HCT116 (cell line): ENCODE measurements around the gene CYP2E1. TPM values are rescaled to one million over a fixed set of nuclear protein-coding genes. Genes with fewer than 3 reads are reported as not detected.

ENCODE experiments used
- ATAC-seq: fragments of 200-7000 bp; cut with Tn5 transposase; 2 replicates; pipeline ENCODE4 v1.9.1; 2020; ENCODE audit warnings: mild to moderate bottlenecking, moderate library complexity
- BruUV-seq: library from RNA; stranded (reverse); fragments of 400-500 nt; replicated peaks from 2 replicates; lab custom pipeline; 2021; lab: Mats Ljungman, UMichigan
- CTCF ChIA-PET: fragments of 300-600 bp; sonication (Branson Sonifier 250); formaldehyde crosslinking; loops from one replicate; lab custom pipeline; 2021; ENCODE audit warnings: antibody characterized with exemption; lab: Charles Lee
- POLR2A ChIA-PET: fragments of 300-600, 350-600 bp; sonication (Branson Sonifier 250); formaldehyde crosslinking; loops from one replicate; lab custom pipeline; 2021; ENCODE audit warnings: antibody characterized with exemption; lab: Charles Lee
- RAD21 ChIA-PET, 2 experiments: fragments of 300-600 bp; sonication (Branson Sonifier 250); formaldehyde crosslinking; loops; one replicate each; lab custom pipeline; 2023; ENCODE audit warnings: low total read pairs in 2 of 2; ENCODE audit not compliant: uncharacterized antibody in 2 of 2, unreplicated experiment in 2 of 2, low non-redundant PET in 1 of 2; lab: Charles Lee
- DNase-seq: peaks from one replicate; pipeline ENCODE4 v3.0.0-alpha.2; 2010; ENCODE audit warnings: low read depth, low spot score
- H2AFZ ChIP-seq: fragments of 200-600 bp; shearing (Covaris generic), sonication (generic); 2 replicates; pipeline ENCODE4 v1.6.1; 2017; ENCODE audit warnings: low read depth, mixed run types, mixed read lengths, antibody characterized with exemption, low read length; ENCODE audit not compliant: poor library complexity, severe bottlenecking
- H3K27ac ChIP-seq: 2 replicates; pipeline ENCODE4 v1.5.1; 2012; ENCODE audit warnings: low read depth, low read length
- H3K27me3 ChIP-seq: fragments of 200-600 bp; sonication (generic); 2 replicates; pipeline ENCODE4 v1.6.1; 2016; ENCODE audit warnings: mixed run types, low read length, mixed read lengths; ENCODE audit not compliant: insufficient read depth
- H3K36me3 ChIP-seq, 2 experiments: fragments of 200-500 bp in 1 of 2; fragments of 200-600 bp in 1 of 2; sonication (Bioruptor generic) in 1 of 2; sonication (generic) in 1 of 2; 2 replicates each; pipeline versions ENCODE4 v1.5.1 to v1.6.1; 2014 to 2016; ENCODE audit warnings: low read length in 2 of 2, inconsistent platforms in 1 of 2, mixed read lengths in 1 of 2, mixed run types in 1 of 2; ENCODE audit not compliant: insufficient read depth in 2 of 2, control insufficient read depth in 1 of 2
- H3K4me1 ChIP-seq, 2 experiments: fragments of 200-600 bp in 1 of 2; sonication (generic) in 1 of 2; 2 replicates each; pipeline versions ENCODE4 v1.5.1 to v1.6.1; 2012 to 2017; ENCODE audit warnings: low read length in 2 of 2, inconsistent platforms in 1 of 2, mild to moderate bottlenecking in 1 of 2, mixed read lengths in 1 of 2, mixed run types in 1 of 2, moderate library complexity in 1 of 2; ENCODE audit not compliant: insufficient read depth in 2 of 2, control insufficient read depth in 1 of 2
- H3K4me2 ChIP-seq: fragments of 200-600 bp; sonication (generic); 2 replicates; pipeline ENCODE4 v1.6.1; 2017; ENCODE audit warnings: mixed run types, low read length, mixed read lengths
- H3K4me3 ChIP-seq, 2 experiments: fragments of 200-600 bp in 1 of 2; sonication (generic) in 1 of 2; replicated peaks in 1 of 2; 2 replicates each; pipeline ENCODE4 v1.5.1; 2011 to 2016; ENCODE audit warnings: low read length in 2 of 2, control low read depth in 1 of 2, low read depth in 1 of 2, mild to moderate bottlenecking in 1 of 2, mixed read lengths in 1 of 2, mixed run types in 1 of 2
- H3K79me2 ChIP-seq: fragments of 200-600 bp; sonication (generic); 2 replicates; pipeline ENCODE4 v1.6.1; 2017; ENCODE audit warnings: mild to moderate bottlenecking, mixed run types, low read length, moderate library complexity, mixed read lengths; ENCODE audit not compliant: insufficient read depth
- H3K9ac ChIP-seq: fragments of 200-600 bp; sonication (generic); 2 replicates; pipeline ENCODE4 v1.6.1; 2016; ENCODE audit warnings: low read length, mixed read lengths
- H3K9me2 ChIP-seq: fragments of 200-600 bp; sonication (generic), shearing (Covaris generic); 2 replicates; pipeline ENCODE4 v1.6.1; 2017; ENCODE audit warnings: mixed run types, mild to moderate bottlenecking, moderate library complexity; ENCODE audit not compliant: insufficient read depth
- H3K9me3 ChIP-seq, 2 experiments: fragments of 200-500 bp in 1 of 2; fragments of 200-600 bp in 1 of 2; sonication (Bioruptor generic) in 1 of 2; sonication (generic) in 1 of 2; 2 replicates each; pipeline ENCODE4 v1.6.1; 2014 to 2017; ENCODE audit warnings: low read length in 2 of 2, mixed read lengths in 2 of 2, inconsistent platforms in 1 of 2, low read depth in 1 of 2, mild to moderate bottlenecking in 1 of 2, mixed run types in 1 of 2, moderate library complexity in 1 of 2; ENCODE audit not compliant: control insufficient read depth in 1 of 2, insufficient read depth in 1 of 2
- H4K20me1 ChIP-seq: fragments of 200-600 bp; sonication (generic), shearing (Covaris generic); 2 replicates; pipeline ENCODE4 v1.6.1; 2017; ENCODE audit warnings: mixed run types, mild to moderate bottlenecking, moderate library complexity; ENCODE audit not compliant: insufficient read depth
- CBX3 ChIP-seq: IDR thresholded peaks from 2 replicates; pipeline ENCODE4 v1.6.1; 2012; ENCODE audit warnings: low read depth
- EGR1 ChIP-seq: IDR thresholded peaks from 2 replicates; pipeline ENCODE4 v1.6.1; 2012; ENCODE audit warnings: low read depth
- ELF1 ChIP-seq: IDR thresholded peaks from 2 replicates; pipeline ENCODE4 v1.6.1; 2012; ENCODE audit warnings: low read depth, borderline replicate concordance
- EZH2phosphoT487 ChIP-seq: fragments of 200-600 bp; IDR thresholded peaks from 2 replicates; pipeline ENCODE4 v1.6.1; 2018; ENCODE audit warnings: antibody characterized with exemption, borderline replicate concordance
- FOSL1 ChIP-seq: IDR thresholded peaks from 2 replicates; pipeline ENCODE4 v1.6.1; 2012; ENCODE audit warnings: low read depth
- POLR2AphosphoS5 ChIP-seq: IDR thresholded peaks from 2 replicates; pipeline ENCODE4 v1.6.1; 2011; ENCODE audit warnings: mild to moderate bottlenecking, low read depth, low read length, moderate library complexity
- REST ChIP-seq: IDR thresholded peaks from 2 replicates; pipeline ENCODE4 v1.6.1; 2012; ENCODE audit warnings: low read depth
- SIN3A ChIP-seq: IDR thresholded peaks from 2 replicates; pipeline ENCODE4 v1.6.1; 2012; ENCODE audit warnings: low read depth
- YY1 ChIP-seq: IDR thresholded peaks from 2 replicates; pipeline ENCODE4 v1.6.1; 2011; ENCODE audit warnings: low read length, low read depth, moderate library complexity, mild to moderate bottlenecking; ENCODE audit not compliant: insufficient replicate concordance; ENCODE audit errors: extremely low read depth
- ZBTB33 ChIP-seq: IDR thresholded peaks from 2 replicates; pipeline ENCODE4 v1.6.1; 2011; ENCODE audit warnings: mild to moderate bottlenecking, low read length, moderate library complexity; ENCODE audit not compliant: insufficient replicate concordance; ENCODE audit errors: extremely low read depth
- ZFX ChIP-seq: fragments of 450-650 bp; IDR thresholded peaks from 2 replicates; pipeline ENCODE4 v1.6.1; 2017
- ZNF274 ChIP-seq: fragments of 200-500 bp; sonication (Bioruptor generic); IDR thresholded peaks from 2 replicates; pipeline ENCODE4 v1.6.1; 2014; ENCODE audit warnings: mild to moderate bottlenecking, low read depth, low read length, inconsistent platforms
- intact Hi-C: fragments of 100-400 bp; cut with micrococcal nuclease; formaldehyde crosslinking; loops from 2 replicates; pipeline ENCODE4 v1.10.0; 2022
- total RNA-seq: library from RNA; stranded (reverse); gene quantifications from one replicate; pipeline ENCODE4 v1.2.1, GENCODE V29; 2021; ENCODE audit not compliant: unreplicated experiment
- TF ChIP-seq, protein P1 (sequence below): IDR thresholded peaks from 2 replicates; pipeline ENCODE4 v1.6.1; 2012

The CYP2E1 gene
- total RNA-seq, 1 experiment from 2014 or later, result 1.5 TPM

DNA sequence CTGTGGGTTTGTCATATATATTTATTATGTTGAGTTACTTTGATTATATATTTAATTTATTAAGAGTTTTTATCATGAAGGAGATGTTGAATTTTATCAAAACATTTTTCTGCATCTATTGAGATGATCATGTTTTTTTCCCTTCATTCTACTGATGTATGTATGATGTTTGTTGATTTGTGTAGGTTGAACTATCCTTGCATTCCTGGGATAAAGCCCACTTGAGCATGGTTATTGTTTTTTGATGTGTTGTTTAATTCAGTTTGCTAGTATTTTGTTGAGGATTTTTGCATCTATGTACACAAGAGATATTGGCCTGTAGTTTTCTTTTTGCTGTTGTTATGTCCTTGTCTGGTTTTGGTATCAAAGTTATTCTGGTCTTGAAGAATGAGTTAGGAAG, 42.3 kb upstream of the CYP2E1 start:
- ChIA-PET CTCF (no interaction called here), RAD21 (no interaction called here), POLR2A (no interaction called here)
- Histone ChIP-seq H3K4me1 (no peaks in the 10 kb centered on the region), H3K4me3 (no peak overlapping the region), H3K9ac (no peak overlapping the region), H3K9me2 (no peaks in the 10 kb centered on the region), H2AFZ (no peak overlapping the region), H3K27ac (no peak overlapping the region), H3K9me3 (no peaks in the 10 kb centered on the region; a peak in 1 of 4 replicates), H3K4me2 (no peak overlapping the region), H3K79me2 (no peaks in the 10 kb centered on the region), H3K36me3 (no peaks in the 10 kb centered on the region), H4K20me1 (no peaks in the 10 kb centered on the region), H3K27me3 (no peaks in the 10 kb centered on the region)
- no peak for ATAC-seq
- DNase-seq, result no peak
- no TSS peak for BruUV-seq
- intact Hi-C loops, result no loop called here
- TF ChIP-seq CBX3 (no peak), POLR2AphosphoS5 (no peak), FOSL1 (no peak), YY1 (no peak), REST (no peak), ZFX (no peak), ELF1 (no peak), EGR1 (no peak), ZBTB33 (no peak), ZNF274 (no peak), SIN3A (no peak), EZH2phosphoT487 (no peak)
- TF ChIP-seq, protein P1, sequence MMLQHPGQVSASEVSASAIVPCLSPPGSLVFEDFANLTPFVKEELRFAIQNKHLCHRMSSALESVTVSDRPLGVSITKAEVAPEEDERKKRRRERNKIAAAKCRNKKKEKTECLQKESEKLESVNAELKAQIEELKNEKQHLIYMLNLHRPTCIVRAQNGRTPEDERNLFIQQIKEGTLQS, result no peak
